GM18907 (cell line): ENCODE data around the gene DBP.

Experiments
- ATAC-seq: cut with Tn5 transposase; IDR thresholded peaks from one replicate; pipeline ENCODE4 v1.9.1; 2021; ENCODE audit warnings: mild to moderate bottlenecking, moderate library complexity; ENCODE audit not compliant: unreplicated experiment

DBP gene

DNA sequence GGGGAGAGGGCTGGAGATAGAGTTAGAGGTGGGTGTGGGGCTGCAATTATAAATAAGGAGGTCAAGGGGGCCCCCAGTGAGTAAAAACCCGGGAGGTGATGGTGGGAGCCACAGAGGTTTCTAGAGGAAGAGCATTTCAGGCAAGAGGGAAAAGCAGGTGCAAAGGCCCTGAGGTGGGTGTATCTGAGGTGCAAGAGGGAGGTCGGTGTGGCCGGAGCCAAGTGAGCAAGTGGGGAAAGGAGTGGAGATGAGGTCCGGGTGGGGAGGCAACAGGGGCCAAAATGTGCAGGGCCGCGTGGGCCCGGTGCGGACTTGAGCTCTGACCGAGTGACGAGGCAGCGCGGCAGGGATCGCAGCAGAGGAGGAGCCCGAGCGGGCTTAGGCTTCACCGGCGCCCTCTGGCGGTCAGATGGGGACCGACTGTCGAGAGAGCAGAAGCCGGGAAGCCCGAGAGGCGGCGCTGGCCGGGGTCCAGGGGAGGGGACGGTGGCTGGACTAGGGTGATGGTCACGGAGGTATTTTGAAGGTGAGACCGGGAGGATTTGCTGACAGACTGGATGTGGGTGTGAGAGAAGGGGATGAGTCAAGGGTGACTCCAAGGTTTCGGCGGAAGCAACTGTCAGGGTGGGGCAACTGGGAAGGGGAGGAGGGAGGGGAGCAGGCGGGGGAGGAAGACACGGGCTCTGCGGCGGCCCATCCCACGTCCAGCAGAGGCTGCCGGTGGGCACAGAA is 48.3 kb downstream of the DBP start:
- ATAC-seq: no peak

GRCh38 chr19:48587387-48587786 is 49.8 kb downstream of the DBP start:
- no peak for ATAC-seq

DNA sequence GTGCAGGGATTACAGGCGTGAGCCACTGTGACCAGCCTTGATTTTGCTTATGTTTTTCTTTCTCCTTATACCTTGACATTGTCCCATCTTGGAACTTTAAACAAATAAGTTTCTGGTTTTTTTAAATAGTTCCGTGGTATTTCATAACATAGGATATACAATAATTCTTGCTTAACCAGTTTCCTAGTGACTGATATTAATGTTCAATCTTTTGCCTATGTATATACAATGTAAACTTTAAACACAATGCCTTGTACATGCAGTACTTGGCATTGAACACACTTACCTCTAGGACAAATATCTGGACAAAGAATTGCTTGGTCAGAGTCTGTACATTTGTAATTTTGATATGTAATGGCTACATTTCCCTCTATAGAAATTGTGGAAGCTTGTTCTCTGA is 55.0 kb downstream of the DBP start:
- no peak for ATAC-seq
